Measurements from ENCODE around the gene RDM1.

The RDM1 gene

GRCh38 chr17:35914354-35914753 lies 16.2 kb downstream of the RDM1 start:
- no peak overlapping the region for H3K27ac ChIP-seq (ENCODE audit: low read depth, low read length)
- H3K9me3 ChIP-seq (ENCODE audit: control insufficient read depth in 1 of 2, low read length in 2 of 2): no peaks in the 10 kb centered on the region
- no peak overlapping the region for H3K9ac ChIP-seq (ENCODE audit: low read depth in 1 of 2, low read length in 2 of 2)
- no peaks in the 10 kb centered on the region for H3K36me3 ChIP-seq (ENCODE audit: control insufficient read depth in 1 of 2, insufficient read depth in 2 of 2, low read length in 2 of 2)
- H3K4me1 ChIP-seq (ENCODE audit: control insufficient read depth in 1 of 2, insufficient read depth in 2 of 2, low read length in 2 of 2): no peaks in the 10 kb centered on the region
- no peaks in the 10 kb centered on the region for H3K27me3 ChIP-seq (ENCODE audit: control insufficient read depth in 1 of 2, insufficient read depth in 2 of 2, low read length in 2 of 2)
- H3K4me3 ChIP-seq (ENCODE audit: low read depth in 1 of 2, low read length in 2 of 2): no peak overlapping the region

DNA sequence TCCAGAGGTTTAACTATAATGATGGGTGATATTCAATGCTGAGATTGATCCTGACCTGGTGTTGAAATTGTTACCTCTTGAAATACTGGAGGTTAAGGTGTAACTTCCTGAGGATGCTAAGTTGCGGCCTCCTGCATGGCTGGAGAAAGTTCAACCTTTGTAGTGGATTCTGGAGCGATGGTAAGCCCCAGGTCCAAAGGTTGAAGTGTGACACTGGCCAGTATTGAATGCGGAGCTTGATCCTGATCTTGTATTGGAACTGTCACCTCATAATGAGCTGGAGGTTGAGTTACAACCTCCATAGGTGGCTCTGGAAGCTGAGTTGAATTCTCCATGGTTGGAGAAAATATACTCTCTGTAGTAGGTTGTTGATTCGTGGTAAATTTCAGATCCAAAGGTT lies 17.0 kb downstream of the RDM1 start:
- Histone ChIP-seq H3K4me1 (ENCODE audit: control insufficient read depth in 1 of 2, insufficient read depth in 2 of 2, low read length in 2 of 2) (no peaks in the 10 kb centered on the region), H3K27ac (ENCODE audit: low read depth, low read length) (no peak overlapping the region), H3K27me3 (ENCODE audit: control insufficient read depth in 1 of 2, insufficient read depth in 2 of 2, low read length in 2 of 2) (no peaks in the 10 kb centered on the region), H3K9ac (ENCODE audit: low read depth in 1 of 2, low read length in 2 of 2) (no peak overlapping the region), H3K36me3 (ENCODE audit: control insufficient read depth in 1 of 2, insufficient read depth in 2 of 2, low read length in 2 of 2) (no peaks in the 10 kb centered on the region), H3K9me3 (ENCODE audit: control insufficient read depth in 1 of 2, low read length in 2 of 2) (no peaks in the 10 kb centered on the region), H3K4me3 (ENCODE audit: low read depth in 1 of 2, low read length in 2 of 2) (no peak overlapping the region)

GRCh38 chr17:35912942-35913341 lies 17.6 kb downstream of the RDM1 start:
- H3K4me1 ChIP-seq (ENCODE audit: control insufficient read depth in 1 of 2, insufficient read depth in 2 of 2, low read length in 2 of 2): no peaks in the 10 kb centered on the region
- no peaks in the 10 kb centered on the region for H3K9me3 ChIP-seq (ENCODE audit: control insufficient read depth in 1 of 2, low read length in 2 of 2)
- H3K36me3 ChIP-seq (ENCODE audit: control insufficient read depth in 1 of 2, insufficient read depth in 2 of 2, low read length in 2 of 2): no peaks in the 10 kb centered on the region
- no peak overlapping the region for H3K4me3 ChIP-seq (ENCODE audit: low read depth in 1 of 2, low read length in 2 of 2)
- H3K27ac ChIP-seq (ENCODE audit: low read depth, low read length): no peak overlapping the region
- H3K9ac ChIP-seq (ENCODE audit: low read depth in 1 of 2, low read length in 2 of 2): no peak overlapping the region
- H3K27me3 ChIP-seq (ENCODE audit: control insufficient read depth in 1 of 2, insufficient read depth in 2 of 2, low read length in 2 of 2): no peaks in the 10 kb centered on the region

DNA sequence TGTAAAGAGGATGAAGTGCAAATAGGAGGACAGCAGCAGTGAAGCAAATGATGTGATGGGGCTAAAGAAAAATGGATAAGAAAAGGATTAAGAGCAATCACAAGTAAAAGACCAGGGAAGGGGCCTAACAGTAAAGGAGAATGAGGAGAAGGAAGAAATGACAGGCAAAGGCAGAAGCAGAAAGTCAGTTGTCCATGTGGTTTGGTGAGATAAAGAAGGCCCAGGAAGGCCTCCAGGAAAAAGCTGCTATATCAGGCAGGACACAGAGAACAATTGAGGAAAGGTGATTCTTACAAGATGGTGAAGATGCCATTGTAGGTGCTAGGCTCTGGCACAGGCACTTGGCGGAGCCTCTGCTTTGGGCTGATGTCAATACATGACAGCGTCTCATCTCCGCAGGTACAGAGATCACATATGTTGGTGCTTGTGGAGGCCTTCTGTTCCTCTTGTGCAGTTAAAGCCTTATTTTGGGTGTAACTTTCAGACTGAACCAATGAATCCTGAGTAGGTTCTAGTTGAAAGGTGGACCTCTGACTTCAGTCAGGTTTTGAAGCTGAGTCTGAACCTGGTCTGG lies 18.1 kb downstream of the RDM1 start:
- Histone ChIP-seq H3K27ac (ENCODE audit: low read depth, low read length) (no peak overlapping the region), H3K4me1 (ENCODE audit: control insufficient read depth in 1 of 2, insufficient read depth in 2 of 2, low read length in 2 of 2) (no peaks in the 10 kb centered on the region), H3K4me3 (ENCODE audit: low read depth in 1 of 2, low read length in 2 of 2) (no peak overlapping the region), H3K36me3 (ENCODE audit: control insufficient read depth in 1 of 2, insufficient read depth in 2 of 2, low read length in 2 of 2) (no peaks in the 10 kb centered on the region), H3K27me3 (ENCODE audit: control insufficient read depth in 1 of 2, insufficient read depth in 2 of 2, low read length in 2 of 2) (no peaks in the 10 kb centered on the region), H3K9ac (ENCODE audit: low read depth in 1 of 2, low read length in 2 of 2) (no peak overlapping the region), H3K9me3 (ENCODE audit: control insufficient read depth in 1 of 2, low read length in 2 of 2) (no peaks in the 10 kb centered on the region)

DNA sequence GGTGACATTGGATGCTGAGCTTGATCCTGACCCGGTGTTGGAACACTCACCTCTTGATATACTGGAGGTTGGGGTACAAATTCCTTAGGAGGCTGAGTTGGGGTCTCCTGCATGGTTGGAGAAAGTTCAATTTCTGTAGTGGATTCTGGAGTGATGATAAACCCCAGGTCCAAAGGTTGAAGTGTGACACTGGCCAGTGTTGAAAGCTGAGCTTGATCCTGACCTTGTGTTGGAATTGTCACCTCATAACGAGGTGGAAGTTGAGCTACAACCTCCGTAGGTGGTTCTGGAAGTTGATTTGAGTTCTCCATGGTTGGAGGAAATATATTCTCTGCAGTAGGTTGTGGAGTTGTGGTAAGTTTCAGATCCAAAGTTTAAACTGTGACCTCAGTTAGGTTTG lies 21.2 kb downstream of the RDM1 start:
- H3K9me3 ChIP-seq (ENCODE audit: control insufficient read depth in 1 of 2, low read length in 2 of 2): no peaks in the 10 kb centered on the region
- H3K27me3 ChIP-seq (ENCODE audit: control insufficient read depth in 1 of 2, insufficient read depth in 2 of 2, low read length in 2 of 2): no peaks in the 10 kb centered on the region
- no peak overlapping the region for H3K9ac ChIP-seq (ENCODE audit: low read depth in 1 of 2, low read length in 2 of 2)
- no peaks in the 10 kb centered on the region for H3K36me3 ChIP-seq (ENCODE audit: control insufficient read depth in 1 of 2, insufficient read depth in 2 of 2, low read length in 2 of 2)
- no peaks in the 10 kb centered on the region for H3K4me1 ChIP-seq (ENCODE audit: control insufficient read depth in 1 of 2, insufficient read depth in 2 of 2, low read length in 2 of 2)
- H3K4me3 ChIP-seq (ENCODE audit: low read depth in 1 of 2, low read length in 2 of 2): no peak overlapping the region
- no peak overlapping the region for H3K27ac ChIP-seq (ENCODE audit: low read depth, low read length)

DNA sequence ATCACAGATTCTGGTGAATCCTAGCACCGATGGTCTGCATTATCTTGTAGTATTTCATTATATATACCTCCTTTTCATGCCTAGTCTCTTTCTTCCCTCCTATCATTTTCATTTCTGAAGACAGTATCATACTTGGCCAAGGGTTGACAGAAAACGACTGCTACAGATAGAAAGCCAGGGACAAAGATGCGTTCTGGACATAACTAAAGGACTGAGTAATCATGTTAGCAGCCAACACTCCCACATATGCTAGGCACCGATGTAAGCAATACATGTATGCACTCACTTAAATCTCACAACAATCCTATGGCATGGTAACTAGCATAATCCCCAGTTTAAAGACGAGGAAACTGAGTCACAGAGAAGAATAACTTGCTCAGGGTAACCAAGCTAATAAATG lies 22.9 kb downstream of the RDM1 start:
- Histone ChIP-seq H3K4me1 (ENCODE audit: control insufficient read depth in 1 of 2, insufficient read depth in 2 of 2, low read length in 2 of 2) (no peaks in the 10 kb centered on the region), H3K9me3 (ENCODE audit: control insufficient read depth in 1 of 2, low read length in 2 of 2) (no peaks in the 10 kb centered on the region), H3K9ac (ENCODE audit: low read depth in 1 of 2, low read length in 2 of 2) (no peak overlapping the region), H3K4me3 (ENCODE audit: low read depth in 1 of 2, low read length in 2 of 2) (no peak overlapping the region), H3K27me3 (ENCODE audit: control insufficient read depth in 1 of 2, insufficient read depth in 2 of 2, low read length in 2 of 2) (no peaks in the 10 kb centered on the region), H3K36me3 (ENCODE audit: control insufficient read depth in 1 of 2, insufficient read depth in 2 of 2, low read length in 2 of 2) (no peaks in the 10 kb centered on the region), H3K27ac (ENCODE audit: low read depth, low read length) (no peak overlapping the region)

DNA sequence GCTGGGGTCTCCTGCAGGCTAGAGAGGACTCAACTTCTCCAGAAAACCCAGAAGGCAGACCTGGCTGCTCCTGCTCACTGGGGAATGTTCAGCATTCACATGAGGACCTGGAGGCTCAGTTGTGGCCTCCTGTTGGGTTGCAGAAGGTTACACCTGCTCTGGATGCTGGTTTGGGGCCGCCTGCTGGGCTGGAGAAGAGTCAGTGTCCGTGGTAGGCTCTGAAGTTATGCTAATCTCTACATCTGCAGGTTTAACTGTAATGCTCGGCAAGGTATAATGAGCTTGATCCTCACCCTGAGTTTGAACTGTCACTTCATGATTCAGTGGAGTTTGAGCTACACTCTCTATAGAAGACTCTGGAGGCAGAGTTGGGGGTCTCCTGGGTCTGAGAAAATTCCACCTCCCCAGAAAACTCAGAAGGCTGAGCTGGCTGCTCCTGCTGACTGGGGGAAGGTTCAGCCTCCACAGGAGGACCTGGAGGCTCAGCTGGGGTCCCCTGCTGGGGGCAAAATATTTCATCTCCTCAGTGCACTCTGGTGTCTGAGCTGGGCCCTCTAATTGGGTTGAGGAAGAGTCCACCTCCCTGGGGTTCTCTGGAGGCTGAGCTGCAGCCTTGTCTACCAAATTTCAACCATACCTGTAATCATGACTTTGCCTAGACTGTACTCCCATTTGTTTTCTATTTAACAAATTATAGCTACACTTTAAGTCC lies 23.5 kb downstream of the RDM1 start:
- H3K9me3 ChIP-seq (ENCODE audit: control insufficient read depth in 1 of 2, low read length in 2 of 2): no peaks in the 10 kb centered on the region
- no peaks in the 10 kb centered on the region for H3K36me3 ChIP-seq (ENCODE audit: control insufficient read depth in 1 of 2, insufficient read depth in 2 of 2, low read length in 2 of 2)
- H3K4me3 ChIP-seq (ENCODE audit: low read depth in 1 of 2, low read length in 2 of 2): no peak overlapping the region
- no peaks in the 10 kb centered on the region for H3K27me3 ChIP-seq (ENCODE audit: control insufficient read depth in 1 of 2, insufficient read depth in 2 of 2, low read length in 2 of 2)
- H3K9ac ChIP-seq (ENCODE audit: low read depth in 1 of 2, low read length in 2 of 2): no peak overlapping the region
- no peak overlapping the region for H3K27ac ChIP-seq (ENCODE audit: low read depth, low read length)
- H3K4me1 ChIP-seq (ENCODE audit: control insufficient read depth in 1 of 2, insufficient read depth in 2 of 2, low read length in 2 of 2): no peaks in the 10 kb centered on the region

GRCh38 chr17:35906191-35906925 lies 24.2 kb downstream of the RDM1 start:
- H3K9me3 ChIP-seq (ENCODE audit: control insufficient read depth in 1 of 2, low read length in 2 of 2): no peaks in the 10 kb centered on the region
- H3K9ac ChIP-seq (ENCODE audit: low read depth in 1 of 2, low read length in 2 of 2): no peak overlapping the region
- no peaks in the 10 kb centered on the region for H3K27me3 ChIP-seq (ENCODE audit: control insufficient read depth in 1 of 2, insufficient read depth in 2 of 2, low read length in 2 of 2)
- H3K4me1 ChIP-seq (ENCODE audit: control insufficient read depth in 1 of 2, insufficient read depth in 2 of 2, low read length in 2 of 2): no peaks in the 10 kb centered on the region
- no peak overlapping the region for H3K27ac ChIP-seq (ENCODE audit: low read depth, low read length)
- H3K4me3 ChIP-seq (ENCODE audit: low read depth in 1 of 2, low read length in 2 of 2): no peak overlapping the region
- H3K36me3 ChIP-seq (ENCODE audit: control insufficient read depth in 1 of 2, insufficient read depth in 2 of 2, low read length in 2 of 2): no peaks in the 10 kb centered on the region

DNA sequence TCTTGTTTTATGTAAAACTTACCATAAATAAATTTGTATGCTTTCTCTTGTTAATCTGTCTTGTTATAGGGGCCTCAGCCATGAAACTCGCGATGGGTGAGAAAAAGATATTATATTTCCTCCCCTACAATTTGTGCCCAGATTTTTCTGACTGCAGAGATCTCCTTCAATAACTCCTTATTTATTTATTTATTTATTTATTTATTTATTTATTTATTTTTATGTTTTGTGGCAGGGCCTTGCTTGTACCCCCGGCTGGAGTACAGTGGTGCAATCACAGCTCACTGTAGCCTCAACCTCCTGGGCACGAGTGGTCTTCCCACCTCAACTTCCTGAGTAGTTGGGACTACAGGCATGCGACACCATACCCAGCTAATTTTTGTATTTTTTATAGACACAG lies 27.1 kb downstream of the RDM1 start:
- peaks cover 0 to 14% of the 10 kb centered on the region in 2 donors for H3K4me1 ChIP-seq (ENCODE audit: control insufficient read depth in 1 of 2, insufficient read depth in 2 of 2, low read length in 2 of 2)
- no peaks in the 10 kb centered on the region for H3K9me3 ChIP-seq (ENCODE audit: control insufficient read depth in 1 of 2, low read length in 2 of 2)
- H3K27me3 ChIP-seq (ENCODE audit: control insufficient read depth in 1 of 2, insufficient read depth in 2 of 2, low read length in 2 of 2): no peaks in the 10 kb centered on the region
- no peaks in the 10 kb centered on the region for H3K36me3 ChIP-seq (ENCODE audit: control insufficient read depth in 1 of 2, insufficient read depth in 2 of 2, low read length in 2 of 2)
- no peak overlapping the region for H3K9ac ChIP-seq (ENCODE audit: low read depth in 1 of 2, low read length in 2 of 2)
- no peak overlapping the region for H3K27ac ChIP-seq (ENCODE audit: low read depth, low read length)
- no peak overlapping the region for H3K4me3 ChIP-seq (ENCODE audit: low read depth in 1 of 2, low read length in 2 of 2)

GRCh38 chr17:35901631-35902175 lies 28.9 kb downstream of the RDM1 start:
- no peaks in the 10 kb centered on the region for H3K36me3 ChIP-seq (ENCODE audit: control insufficient read depth in 1 of 2, insufficient read depth in 2 of 2, low read length in 2 of 2)
- H3K4me1 ChIP-seq (ENCODE audit: control insufficient read depth in 1 of 2, insufficient read depth in 2 of 2, low read length in 2 of 2): peaks cover 0 to 15% of the 10 kb centered on the region in 2 donors
- H3K27ac ChIP-seq (ENCODE audit: low read depth, low read length): no peak overlapping the region
- no peaks in the 10 kb centered on the region for H3K27me3 ChIP-seq (ENCODE audit: control insufficient read depth in 1 of 2, insufficient read depth in 2 of 2, low read length in 2 of 2)
- H3K4me3 ChIP-seq (ENCODE audit: low read depth in 1 of 2, low read length in 2 of 2): no peak overlapping the region
- H3K9me3 ChIP-seq (ENCODE audit: control insufficient read depth in 1 of 2, low read length in 2 of 2): no peaks in the 10 kb centered on the region
- no peak overlapping the region for H3K9ac ChIP-seq (ENCODE audit: low read depth in 1 of 2, low read length in 2 of 2)

All from duodenal mucosa (tissue), 2 donors.